PC-3 (cell line): ENCODE results near the gene DHH.

ENCODE experiments used
- EZH2 ChIP-seq: fragments of 300-600 bp; sonication (generic); IDR thresholded peaks from one replicate; pipeline ENCODE4 v1.6.1; 2017; ENCODE audit warnings: antibody characterized with exemption, mild to moderate bottlenecking, low read length; ENCODE audit not compliant: unreplicated experiment
- EZH2phosphoT487 ChIP-seq: fragments of 300-600 bp; sonication (generic); IDR thresholded peaks from 2 replicates; pipeline ENCODE4 v1.6.1; 2018; ENCODE audit warnings: mild to moderate bottlenecking, antibody characterized with exemption, low read length, borderline replicate concordance
- TF ChIP-seq, protein P1 (sequence below): fragments of 300-600 bp; sonication (generic); conservative IDR thresholded peaks from 2 replicates; pipeline ENCODE4 v1.5.1; 2017; ENCODE audit warnings: antibody characterized with exemption, low read depth, mild to moderate bottlenecking, low read length

DNA sequence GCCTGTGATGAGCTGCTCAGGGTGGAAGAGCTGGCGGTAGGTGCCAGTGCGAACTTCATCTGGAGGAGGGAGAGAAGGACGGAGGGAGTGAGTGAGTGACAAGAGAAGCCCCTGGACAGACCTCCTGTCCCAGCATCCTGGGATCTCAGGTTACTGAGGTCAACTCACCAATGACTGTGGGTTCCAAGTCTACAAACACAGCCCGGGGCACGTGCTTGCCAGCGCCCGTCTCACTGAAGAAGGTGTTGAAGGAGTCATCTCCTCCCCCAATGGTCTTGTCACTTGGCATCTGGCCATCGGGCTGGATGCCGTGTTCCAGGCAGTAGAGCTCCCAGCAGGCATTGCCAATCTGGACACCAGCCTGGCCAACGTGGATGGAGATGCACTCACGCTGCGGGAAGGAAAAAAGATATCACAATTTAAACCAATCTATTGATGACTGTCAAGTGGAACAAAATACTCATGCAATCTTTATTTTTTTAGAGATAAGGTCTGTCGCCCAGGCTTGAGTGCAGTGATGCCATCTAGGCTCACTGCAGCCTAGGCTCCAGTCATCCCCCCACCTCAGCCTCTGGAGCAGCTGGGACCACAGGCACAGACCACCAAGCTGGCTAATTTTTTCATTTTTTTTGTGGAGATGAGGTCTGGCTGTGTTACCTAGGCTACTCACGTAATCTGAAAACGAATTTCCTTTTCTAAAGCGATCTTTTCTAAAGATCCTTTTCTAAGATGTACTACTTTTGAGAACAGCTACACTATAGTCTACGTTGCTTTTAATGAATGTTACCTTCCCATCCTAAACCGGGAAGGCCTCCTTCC is 34.9 kb upstream of the DHH start:
- TF ChIP-seq, protein P1, sequence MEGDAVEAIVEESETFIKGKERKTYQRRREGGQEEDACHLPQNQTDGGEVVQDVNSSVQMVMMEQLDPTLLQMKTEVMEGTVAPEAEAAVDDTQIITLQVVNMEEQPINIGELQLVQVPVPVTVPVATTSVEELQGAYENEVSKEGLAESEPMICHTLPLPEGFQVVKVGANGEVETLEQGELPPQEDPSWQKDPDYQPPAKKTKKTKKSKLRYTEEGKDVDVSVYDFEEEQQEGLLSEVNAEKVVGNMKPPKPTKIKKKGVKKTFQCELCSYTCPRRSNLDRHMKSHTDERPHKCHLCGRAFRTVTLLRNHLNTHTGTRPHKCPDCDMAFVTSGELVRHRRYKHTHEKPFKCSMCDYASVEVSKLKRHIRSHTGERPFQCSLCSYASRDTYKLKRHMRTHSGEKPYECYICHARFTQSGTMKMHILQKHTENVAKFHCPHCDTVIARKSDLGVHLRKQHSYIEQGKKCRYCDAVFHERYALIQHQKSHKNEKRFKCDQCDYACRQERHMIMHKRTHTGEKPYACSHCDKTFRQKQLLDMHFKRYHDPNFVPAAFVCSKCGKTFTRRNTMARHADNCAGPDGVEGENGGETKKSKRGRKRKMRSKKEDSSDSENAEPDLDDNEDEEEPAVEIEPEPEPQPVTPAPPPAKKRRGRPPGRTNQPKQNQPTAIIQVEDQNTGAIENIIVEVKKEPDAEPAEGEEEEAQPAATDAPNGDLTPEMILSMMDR, result no peak
- no peak for TF ChIP-seq EZH2
- no peak for TF ChIP-seq EZH2phosphoT487
